Fibroblast of skin of right biceps (primary cell): ENCODE data around the gene SYCE3.
A peak's percentile ranks its signal among the peaks of the same experiment; 100 is the strongest.

ENCODE experiments used
- DNase-seq: peaks from one replicate; pipeline ENCODE4 v3.0.0-alpha.2; 2013

SYCE3 gene

DNA sequence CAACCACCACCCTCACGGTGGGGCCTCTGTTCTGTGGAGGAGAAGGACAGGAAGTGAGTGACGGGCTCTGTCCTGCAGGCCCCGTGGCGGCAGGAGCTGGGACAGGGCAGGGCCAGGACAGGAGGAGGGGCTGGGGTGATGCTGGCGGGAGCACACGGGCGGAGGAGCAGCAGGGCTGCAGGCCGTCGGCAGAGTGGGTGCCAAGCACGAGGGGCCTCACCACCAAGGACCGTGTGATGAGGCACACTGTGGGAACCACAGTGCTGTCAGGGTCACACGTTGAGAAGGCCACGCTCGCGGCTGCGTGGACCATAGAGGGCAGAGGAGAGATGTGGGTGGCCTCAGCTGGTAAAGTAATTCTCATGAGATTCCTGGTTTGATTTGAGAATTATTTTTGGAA, 45.8 kb downstream of the SYCE3 start:
- no peak for DNase-seq

DNA sequence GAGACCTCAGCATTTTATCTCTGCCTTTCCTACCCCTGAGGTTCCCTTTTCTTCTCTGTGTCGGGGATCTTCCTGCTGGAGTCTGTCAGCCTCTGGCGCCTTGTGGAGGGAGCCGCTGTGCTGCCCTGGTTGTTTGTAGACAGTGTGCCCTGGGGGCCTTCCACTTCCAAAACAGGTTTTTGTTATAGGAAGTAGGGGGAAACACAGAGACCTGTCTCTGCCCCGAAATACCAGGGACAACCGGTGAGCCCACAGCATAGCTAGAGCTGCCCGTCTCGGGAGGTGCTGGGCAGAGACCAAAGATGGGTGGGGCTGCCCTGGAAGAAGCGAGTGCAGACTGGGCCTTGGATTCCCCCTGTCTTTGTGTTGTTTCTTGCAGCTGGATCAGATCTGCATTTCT, 46.7 kb downstream of the SYCE3 start:
- DNase-seq, result no peak

DNA sequence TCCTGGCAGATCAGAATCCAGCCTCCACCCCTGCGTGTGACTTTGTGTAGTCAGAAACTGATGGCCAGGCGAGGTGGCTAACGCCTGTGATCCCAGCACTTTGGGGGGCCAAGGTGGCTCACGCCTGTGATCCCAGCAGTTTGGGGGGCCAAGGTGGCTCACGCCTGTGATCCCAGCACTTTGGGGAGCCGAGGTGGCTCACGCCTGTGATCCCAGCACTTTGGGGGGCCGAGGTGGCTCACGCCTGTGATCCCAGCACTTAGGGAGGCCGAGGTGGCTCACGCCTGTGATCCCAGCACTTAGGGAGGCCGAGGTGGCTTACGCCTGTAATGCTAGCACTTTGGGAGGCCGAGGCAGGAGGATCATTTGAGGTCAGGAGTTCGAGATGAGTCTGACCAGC, 49.5 kb downstream of the SYCE3 start:
- no peak for DNase-seq

DNA sequence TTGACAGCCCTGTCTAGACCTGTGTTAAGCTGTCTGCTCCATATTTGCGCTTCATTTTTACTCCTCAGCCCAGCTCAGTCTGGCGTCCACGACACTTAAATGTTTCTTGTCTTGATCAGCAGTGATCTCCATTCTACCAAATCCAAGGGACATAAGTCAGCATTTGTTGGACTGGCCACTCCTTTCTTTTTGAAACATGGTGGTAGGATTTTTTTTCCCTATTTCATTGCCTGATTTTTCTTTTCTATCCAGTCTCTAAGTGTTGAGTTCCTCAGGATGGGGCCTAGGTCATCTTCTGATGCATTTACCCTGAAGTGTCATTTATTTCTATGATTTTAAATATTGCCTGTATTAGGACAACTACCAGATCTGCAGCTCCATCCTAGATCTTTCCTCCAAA, 53.8 kb downstream of the SYCE3 start:
- no peak for DNase-seq

DNA sequence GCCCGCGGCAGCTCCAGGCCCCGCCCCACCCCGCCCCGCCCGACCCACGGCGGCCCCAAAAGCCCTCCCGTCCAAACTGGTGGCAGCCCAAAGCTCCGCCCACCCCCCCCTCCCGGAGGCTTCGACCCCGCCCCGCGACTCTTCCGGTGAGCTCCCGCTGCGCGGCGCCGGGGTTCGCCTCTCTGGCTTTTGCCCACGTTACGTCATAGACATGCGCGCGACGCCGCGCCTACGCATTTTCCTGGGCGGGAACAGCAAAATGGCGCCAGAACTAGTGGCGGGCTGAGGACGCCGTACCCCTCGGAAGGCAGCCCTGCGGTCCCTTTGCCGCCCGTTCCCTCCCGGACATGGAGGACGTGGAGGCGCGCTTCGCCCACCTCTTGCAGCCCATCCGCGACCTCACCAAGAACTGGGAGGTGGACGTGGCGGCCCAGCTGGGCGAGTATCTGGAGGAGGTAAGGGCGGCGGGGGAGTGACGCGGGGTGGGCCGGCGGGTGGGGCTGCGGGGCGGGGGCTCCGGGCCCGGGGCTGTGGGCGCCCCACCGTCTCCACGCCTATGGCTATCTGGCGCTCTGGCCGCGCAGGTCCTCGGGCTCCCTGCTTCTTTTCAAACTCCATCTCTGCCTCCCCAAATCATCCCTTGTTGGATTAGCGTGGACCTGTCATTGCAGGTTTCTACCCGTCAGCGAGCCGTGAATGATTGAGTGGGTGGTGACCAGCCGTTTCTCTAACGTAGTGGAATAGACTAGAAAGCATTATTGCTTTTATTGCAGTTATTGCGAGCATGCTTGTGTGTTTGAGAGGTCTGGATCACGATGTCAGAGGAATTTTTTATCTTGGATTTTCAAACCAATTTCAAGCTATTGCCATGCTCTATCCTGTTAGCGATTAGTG, 54.5 kb downstream of the SYCE3 start, which contains the start of gene NCAPH2:
NCAPH2 (plus strand) TSS at position 234 of the 894 bp plus-strand sequence; CDS start at position 348, 114 bp downstream.
- peak; percentile 97 for DNase-seq

DNA sequence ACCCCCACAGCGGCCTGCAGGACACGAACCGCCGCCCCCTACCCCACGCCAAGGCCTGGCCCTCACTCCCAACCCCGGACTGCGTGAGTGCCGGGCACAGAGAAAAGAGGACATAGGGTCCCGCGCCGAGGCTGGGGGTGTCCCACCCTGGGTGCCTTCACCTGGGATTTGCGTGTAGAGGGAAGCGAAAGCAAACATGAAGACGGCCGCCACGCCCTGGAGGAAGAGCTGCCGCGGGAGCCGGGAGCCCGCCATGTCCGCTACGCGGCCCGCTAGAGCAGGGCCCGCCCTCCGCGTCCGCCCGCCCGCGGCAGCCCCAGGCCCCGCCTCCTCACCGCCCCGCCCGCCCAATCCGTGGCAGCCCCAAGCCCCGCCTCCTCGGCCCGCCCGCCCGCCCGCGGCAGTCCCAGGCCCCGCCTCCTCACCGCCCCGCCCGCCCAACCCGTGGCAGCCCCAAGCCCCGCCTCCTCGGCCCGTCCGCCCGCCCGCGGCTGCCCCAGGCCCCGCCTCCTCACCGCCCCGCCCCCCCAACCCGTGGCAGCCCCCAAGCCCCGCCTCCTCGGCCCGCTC, 55.2 kb downstream of the SYCE3 start, which contains the start of gene LMF2:
LMF2 (minus strand) TSS at position 282 of the 570 bp plus-strand sequence; CDS start at position 255, 27 bp downstream.
- no peak for DNase-seq

DNA sequence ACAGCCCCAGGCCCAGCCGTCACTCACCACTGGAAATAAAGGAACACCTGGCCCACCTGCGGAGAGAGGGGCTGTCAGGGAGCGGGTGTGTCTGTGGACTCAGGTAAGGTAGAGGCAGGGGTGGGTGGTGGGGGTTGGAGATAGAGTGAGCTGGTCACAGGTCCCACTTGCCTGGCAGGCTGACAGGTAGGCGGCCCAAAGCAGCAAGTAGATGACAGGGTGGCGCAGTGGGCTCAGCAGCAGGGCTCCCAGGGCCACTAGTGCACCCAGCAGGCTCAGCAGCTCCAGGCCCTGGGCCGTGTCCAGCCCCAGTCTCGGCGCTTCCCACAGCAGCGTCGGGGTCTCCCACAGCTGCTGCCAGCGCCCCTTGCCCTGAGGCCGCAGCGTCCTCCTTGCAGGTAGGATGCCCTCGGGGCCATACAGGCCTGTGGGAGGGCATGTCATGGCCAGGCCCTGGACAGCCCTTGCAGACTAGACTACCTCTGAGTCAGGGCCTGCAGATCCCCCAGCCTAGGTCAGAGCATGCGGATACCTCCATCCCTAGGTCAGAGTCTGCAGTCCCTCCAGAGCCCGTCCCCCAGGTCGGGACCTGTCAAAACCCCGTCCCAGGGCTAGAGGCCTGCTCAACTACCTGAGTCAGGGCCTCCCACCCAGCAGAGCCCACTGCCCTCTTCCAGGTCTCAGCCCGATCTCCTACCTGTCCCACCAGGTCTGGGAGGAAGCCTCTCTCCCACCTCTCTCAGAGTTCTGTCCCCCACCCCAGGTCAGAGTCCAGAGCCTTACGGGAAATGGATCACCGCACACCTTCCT, 55.9 kb downstream of the SYCE3 start:
- no peak for DNase-seq

DNA sequence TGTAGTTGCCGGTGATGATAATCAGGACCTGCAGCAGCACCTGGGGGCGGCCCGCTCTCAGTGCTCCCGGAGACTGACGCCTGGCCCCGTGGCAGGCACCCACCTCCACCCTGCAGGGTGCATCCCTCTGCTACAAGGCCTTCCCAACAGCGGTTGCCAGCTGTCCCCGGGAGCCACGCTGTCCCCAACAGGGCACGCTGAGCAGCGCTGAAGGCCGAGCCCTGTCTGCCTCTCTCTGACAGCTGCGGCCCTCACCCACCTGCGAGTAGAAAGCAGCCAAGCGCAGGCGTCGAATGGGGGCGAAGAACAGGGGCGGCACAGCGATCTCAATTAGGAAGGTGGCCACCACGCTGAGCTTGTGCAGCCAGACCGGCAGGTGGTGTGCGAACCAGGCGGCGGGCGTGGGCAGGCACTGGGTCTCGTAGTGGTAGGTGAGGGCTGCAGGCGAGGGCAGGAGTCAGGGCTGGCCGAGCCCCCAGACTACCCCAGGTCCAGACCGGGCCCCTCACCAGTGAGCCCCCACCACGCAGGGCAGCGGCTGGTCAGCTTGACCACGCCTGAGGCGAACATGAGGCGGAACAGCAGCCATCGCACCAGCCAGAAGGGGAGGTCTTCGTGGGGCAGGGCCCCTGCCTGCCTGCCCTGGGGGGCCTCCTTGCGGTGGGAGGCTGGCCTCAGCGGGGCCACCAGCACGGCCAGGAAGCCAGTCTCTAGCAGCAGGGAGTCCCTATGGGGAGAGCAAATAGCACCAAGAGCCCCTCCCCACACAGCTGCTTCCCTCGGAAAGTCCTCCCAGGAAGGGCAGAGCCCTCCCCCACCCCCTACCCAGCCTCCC, 56.7 kb downstream of the SYCE3 start:
- no peak for DNase-seq

DNA sequence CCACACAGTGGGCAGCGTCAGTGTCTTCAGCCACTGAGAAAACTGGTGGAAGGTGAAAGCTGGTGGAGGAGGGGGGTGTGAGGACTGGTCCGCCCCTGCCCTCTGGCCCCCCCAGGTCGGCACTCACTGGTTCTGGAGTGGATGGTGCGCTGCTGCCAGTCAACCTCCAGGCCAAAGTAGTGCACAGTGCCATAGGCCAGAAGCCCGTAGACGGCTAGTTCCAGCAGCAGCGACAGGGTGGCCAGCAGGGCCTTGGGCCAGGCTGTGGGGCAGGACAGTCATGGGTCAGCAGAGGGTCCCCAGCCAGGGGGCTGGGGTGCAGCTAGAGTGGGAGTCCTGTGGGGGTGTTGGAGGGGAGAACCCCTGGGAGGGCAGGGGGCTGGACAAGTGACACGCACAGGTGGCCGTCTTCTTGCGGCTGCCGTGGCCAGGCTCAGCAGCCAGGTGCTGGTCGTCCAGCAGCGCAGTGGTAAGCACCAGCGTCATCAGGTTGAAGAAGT, 57.4 kb downstream of the SYCE3 start:
- DNase-seq, result no peak

DNA sequence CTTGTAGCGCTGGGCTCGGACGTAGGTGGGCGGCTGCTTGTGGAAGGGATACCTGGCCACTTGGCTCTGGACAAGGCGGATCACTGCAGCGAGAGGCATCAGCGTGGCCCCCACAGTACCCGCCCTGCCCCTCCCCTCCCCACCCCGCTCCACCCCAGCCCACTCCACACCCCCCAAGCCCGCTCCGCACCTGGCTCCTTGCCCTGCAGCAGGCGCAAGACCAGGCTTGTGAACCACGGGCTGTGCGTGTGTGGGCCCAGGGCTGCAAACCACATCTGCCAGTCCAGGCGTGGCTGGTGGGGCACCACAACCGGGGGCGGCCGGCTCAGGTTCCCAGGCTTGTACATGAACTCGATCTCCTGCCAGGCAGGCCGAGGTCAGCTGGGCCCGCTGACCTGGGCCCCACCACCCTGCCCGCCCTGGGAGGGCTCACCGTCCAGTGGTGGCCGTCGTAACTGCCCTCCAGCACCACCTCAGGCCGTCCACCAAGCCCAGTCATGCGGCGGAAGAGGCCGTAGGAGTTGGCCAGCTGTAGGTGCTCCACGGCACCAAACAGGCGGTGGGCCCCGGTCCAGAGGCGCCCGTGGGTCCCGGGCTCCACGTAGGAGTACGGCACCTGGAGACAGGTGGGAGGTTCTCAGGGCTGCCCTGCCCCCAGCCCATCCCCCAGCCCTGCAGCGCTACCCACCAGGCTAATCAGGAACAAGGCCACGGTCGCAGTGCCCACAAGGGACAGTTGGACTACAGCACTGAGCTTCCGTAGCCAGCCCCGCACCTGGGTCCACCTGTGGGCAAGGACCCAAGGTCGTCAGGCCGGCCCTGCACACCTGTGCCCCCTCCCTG, 58.1 kb downstream of the SYCE3 start:
- DNase-seq, result no peak

DNA sequence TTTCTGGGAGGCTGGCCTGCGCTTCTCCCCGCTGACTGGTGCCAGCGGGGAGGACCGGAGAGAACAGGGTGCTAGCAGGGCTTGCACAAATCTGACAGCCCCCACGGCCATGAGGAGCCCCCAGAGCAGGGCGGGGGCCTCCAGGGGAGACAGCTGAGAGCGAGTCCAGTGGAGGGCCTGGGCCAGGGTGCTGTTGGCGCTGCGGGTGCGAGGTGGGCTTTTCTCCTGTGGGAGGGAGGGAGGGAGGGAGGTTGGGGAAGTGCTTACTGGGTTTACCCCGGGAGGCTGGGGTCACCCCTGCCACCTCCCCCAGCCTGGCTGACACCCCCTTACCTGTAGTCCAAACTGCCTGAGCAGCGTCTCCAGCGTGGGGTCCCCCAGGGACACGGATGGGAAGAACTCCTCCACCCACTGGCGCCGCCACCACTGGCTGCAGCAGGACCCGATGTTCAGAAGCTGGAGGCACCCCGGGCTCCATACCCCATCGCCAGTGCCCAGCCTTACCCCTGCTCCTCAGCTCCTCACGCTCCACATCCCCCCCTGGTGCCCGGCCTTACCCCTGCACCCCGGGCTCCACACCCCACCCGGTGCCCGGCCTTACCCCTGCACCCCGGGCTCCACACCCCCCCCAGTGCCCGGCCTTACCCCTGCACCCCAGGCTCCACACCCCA, 59.1 kb downstream of the SYCE3 start:
- no peak for DNase-seq

DNA sequence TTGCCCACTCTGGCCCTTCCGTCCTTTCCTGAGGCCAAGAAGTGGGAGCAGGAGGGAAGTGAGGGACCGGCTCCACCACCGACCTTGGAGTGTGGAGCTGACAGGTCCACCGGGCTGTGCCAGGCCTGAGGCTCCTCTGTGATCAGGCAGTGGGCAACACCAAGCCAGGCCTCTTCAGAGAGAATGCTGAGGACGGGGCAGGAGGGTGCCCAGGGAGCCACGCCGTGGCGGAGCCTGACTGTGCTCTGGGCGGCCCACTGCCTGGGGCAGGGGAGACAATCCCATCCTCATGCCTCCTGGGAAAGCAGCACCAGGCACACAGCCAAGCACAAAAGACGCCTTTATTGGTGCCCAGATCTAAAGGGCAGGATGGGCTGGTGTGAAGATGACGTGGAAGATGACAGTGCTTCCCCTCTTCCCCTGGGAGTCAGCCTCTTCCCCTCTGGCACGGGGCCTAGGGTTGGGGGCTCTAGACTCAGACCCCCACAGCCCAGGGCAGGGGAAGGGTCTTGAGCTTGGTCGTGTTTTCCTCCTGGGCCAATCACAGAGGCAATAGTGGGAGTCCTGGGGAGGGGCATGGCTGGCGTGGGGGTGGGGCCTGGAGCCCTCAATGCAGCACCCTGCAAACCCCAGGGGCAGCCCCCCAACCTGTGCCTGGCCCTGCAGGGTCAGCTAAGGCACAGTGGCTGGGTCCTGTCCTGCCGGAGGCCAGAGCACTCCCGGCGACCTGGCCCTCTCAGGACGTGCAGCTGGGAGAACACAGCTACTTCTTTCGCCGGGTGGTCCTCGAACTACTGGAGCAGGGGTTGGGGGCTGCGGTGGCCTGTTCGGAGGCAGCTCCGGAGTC, 59.9 kb downstream of the SYCE3 start:
- DNase-seq, result no peak

DNA sequence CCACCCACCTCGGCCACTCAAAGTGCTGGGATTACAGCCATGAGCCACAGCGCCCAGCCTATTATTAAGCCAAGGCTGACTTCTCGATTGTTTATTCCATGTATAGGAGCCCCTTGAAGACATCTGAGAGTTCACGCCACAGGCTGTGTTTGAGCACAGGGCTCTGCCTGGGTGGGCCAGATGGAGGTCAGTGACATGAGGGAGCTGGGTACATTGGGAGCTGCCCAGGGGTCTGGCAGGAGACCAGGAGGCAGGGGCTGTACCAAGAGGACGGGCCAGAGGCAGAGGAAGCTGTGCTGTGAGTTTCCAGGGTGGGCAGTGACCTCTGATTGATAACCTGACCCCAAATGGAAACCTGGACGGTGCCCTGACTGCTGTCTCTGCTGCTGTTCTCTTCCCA, 60.6 kb downstream of the SYCE3 start:
- DNase-seq, result no peak
